Heart left ventricle (tissue), 16 donors: Measurements from ENCODE around the gene KPTN. TPM values are rescaled to one million over a fixed set of nuclear protein-coding genes. Genes with fewer than 3 reads are reported as not detected.
A peak's percentile ranks its signal among the peaks of the same experiment; 100 is the strongest.

Source experiments
- ATAC-seq, 4 donors: fragments of 200-7000 bp; cut with Tn5 transposase; one replicate each; pipeline ENCODE4 v1.9.1; 2020 to 2022; ENCODE audit warnings: moderate library complexity in 4 of 4, mild to moderate bottlenecking in 3 of 4, moderate number of reproducible peaks in 1 of 4
- DNase-seq, 5 donors: peaks; one replicate each; pipeline ENCODE4 v3.0.0-alpha.2; 2020
- H3K27ac ChIP-seq, 12 donors: fragments of 200-600 bp; sonication (generic) in 4 of 12; one replicate each; pipeline versions ENCODE4 v1.5.0 to v1.8.0; 2016 to 2022; ENCODE audit warnings: mild to moderate bottlenecking in 2 of 12
- H3K27me3 ChIP-seq, 9 donors: fragments of 200-600 bp; sonication (generic) in 2 of 9; one replicate each; pipeline versions ENCODE4 v1.5.1 to v1.8.0; 2016 to 2022; ENCODE audit warnings: mild to moderate bottlenecking in 3 of 9
- H3K36me3 ChIP-seq, 9 donors: fragments of 200-600 bp; sonication (generic) in 2 of 9; one replicate each; pipeline versions ENCODE4 v1.5.0 to v1.8.0; 2018 to 2022; ENCODE audit warnings: mild to moderate bottlenecking in 2 of 9
- H3K4me1 ChIP-seq, 12 donors: fragments of 200-600 bp; sonication (generic) in 4 of 12; one replicate each; pipeline versions ENCODE4 v1.5.0 to v1.8.0; 2016 to 2022; ENCODE audit warnings: mild to moderate bottlenecking in 3 of 12
- H3K4me3 ChIP-seq, 12 donors: fragments of 200-600 bp; sonication (generic) in 4 of 12; one replicate each; pipeline versions ENCODE4 v1.5.0 to v1.8.0; 2017 to 2022; ENCODE audit warnings: mild to moderate bottlenecking in 9 of 12, moderate library complexity in 4 of 12
- H3K9me3 ChIP-seq, 12 donors: fragments of 200-600 bp; sonication (generic) in 4 of 12; one replicate each; pipeline versions ENCODE4 v1.5.0 to v1.8.0; 2016 to 2022; ENCODE audit warnings: mild to moderate bottlenecking in 1 of 12
- POLR2A ChIP-seq, 2 donors: fragments of 450-650 bp; IDR thresholded peaks; one replicate each; pipeline ENCODE4 v1.6.1; 2017; ENCODE audit warnings: antibody characterized with exemption in 2 of 2, mild to moderate bottlenecking in 2 of 2, moderate library complexity in 2 of 2
- WGBS, 4 donors: extraction: QIAGEN DNeasy Blood & Tissue Kit in 2 of 4; methylation state at CpG; one replicate each; pipeline versions ENCODE4 v1.1.5 to v1.1.7; 2013 to 2018; 5-methylcytosine and 5-hydroxymethylcytosine counted together
- intact Hi-C, 10 donors: fragments of 100-400 bp; cut with DNase I; formaldehyde crosslinking; loops; one replicate each; pipeline versions ENCODE4 v1.11.1 to v1.14.2; 2022
- polyA plus RNA-seq, 2 donors: library from polyadenylated mRNA; stranded (reverse); fragments of 200-250 nt; gene quantifications; one replicate each; pipeline ENCODE4 v1.2.3, GENCODE V29; 2013
- total RNA-seq, 9 donors: library from RNA; depleted of rRNA in 2 of 9; stranded (reverse); fragments of >200 nt in 2 of 9; fragmentation: NEBNext Ultra II Directional in 3 of 9; extraction: Animal tissue kit (Norgen Biotek cat#: 25700) in 3 of 9; gene quantifications; one replicate each; pipeline versions ENCODE4 v1.1.0 to v1.2.4, GENCODE V29; 2016 to 2023
- TF ChIP-seq, protein P1 (sequence below), 12 donors: fragments of 200-600 bp; sonication (generic) in 4 of 12; IDR thresholded peaks; one replicate each; pipeline versions ENCODE4 v1.5.0 to v1.8.0; 2018 to 2022; ENCODE audit warnings: antibody characterized with exemption in 12 of 12, mild to moderate bottlenecking in 5 of 12
- donor health status: ischemic (EF 13 %, LVEDD 7.1; RV severe dilation, severe dysfunction).
- donor health status: healthy with polysubstance abuse.
- donor health status: DM: no; HTN: yes; CAD: no.
- donor health status: DM: no; HTN: no; CAD: no.
- donor health status: ischemic (EF 25% LVEDD 6.9; RV normal size, moderate dysfunction).
- donor health status: ischemic (EF 25% LVEDD 5.7; RV mildly dilated, moderate dysfunction).
- donor health status: healthy.
- donor health status: DM: yes; HTN: yes; CAD: no.
- donor health status: ischemic (EF 35%, LVEDD 5.7; RV mildly dilated, moderate dysfunction).
- donor health status: nonischemic (EF 11% LVEDD 7.7; RV severe dilation, severe dysfunction).
- donor health status: DM: yes; HTN: yes; CAD: no.
- donor health status: PGD.
- donor health status: ischemic (EF 29% LVEDD 5.4; RV normal size, mild dysfunction).
- donor health status: nonischemic (EF 23%, LVEDD 6.1; RV moderate dilation, normal function).

KPTN gene
- total and polyA plus RNA-seq, 11 donors: 3.2 to 15.8 (median 7.8) TPM

DNA sequence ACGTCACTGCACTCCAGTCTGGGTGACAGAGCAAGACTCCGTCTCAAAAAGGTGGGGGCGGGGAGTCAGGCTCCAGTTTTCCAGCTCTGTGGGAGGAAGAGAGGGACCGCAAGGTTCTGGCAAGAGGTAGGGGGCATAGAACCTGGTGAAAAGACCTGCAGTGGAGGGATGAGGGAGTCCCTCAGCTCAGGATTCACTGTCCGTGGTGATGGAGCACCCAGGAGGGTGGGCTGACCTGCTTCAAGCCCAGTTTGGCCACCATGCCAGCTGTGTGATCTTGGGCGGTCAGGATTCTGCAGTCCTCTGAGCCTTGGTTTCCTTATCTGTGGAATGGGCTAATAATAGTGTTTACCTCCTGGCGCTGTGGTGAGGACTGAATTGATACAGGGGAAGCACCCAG, 33.5 kb downstream of the KPTN start:
- Histone ChIP-seq H3K27me3 (peaks cover 22 to 60% (median 50%) of the 10 kb centered on the region in 9 donors), H3K4me3 (no peak overlapping the region), H3K4me1 (peaks cover 0 to 23% (median 6%) of the 10 kb centered on the region in 12 donors), H3K36me3 (no peaks in the 10 kb centered on the region), H3K27ac (no peak overlapping the region), H3K9me3 (peaks cover 0 to 5% (median 0%) of the 10 kb centered on the region in 12 donors)
- 56 to 68% (median 65%) methylated on average over 7 of the region's 7 CpGs for WGBS, 4 donors
- ATAC-seq: no peak
- intact Hi-C loops: no loop called here
- TF ChIP-seq, protein P1, sequence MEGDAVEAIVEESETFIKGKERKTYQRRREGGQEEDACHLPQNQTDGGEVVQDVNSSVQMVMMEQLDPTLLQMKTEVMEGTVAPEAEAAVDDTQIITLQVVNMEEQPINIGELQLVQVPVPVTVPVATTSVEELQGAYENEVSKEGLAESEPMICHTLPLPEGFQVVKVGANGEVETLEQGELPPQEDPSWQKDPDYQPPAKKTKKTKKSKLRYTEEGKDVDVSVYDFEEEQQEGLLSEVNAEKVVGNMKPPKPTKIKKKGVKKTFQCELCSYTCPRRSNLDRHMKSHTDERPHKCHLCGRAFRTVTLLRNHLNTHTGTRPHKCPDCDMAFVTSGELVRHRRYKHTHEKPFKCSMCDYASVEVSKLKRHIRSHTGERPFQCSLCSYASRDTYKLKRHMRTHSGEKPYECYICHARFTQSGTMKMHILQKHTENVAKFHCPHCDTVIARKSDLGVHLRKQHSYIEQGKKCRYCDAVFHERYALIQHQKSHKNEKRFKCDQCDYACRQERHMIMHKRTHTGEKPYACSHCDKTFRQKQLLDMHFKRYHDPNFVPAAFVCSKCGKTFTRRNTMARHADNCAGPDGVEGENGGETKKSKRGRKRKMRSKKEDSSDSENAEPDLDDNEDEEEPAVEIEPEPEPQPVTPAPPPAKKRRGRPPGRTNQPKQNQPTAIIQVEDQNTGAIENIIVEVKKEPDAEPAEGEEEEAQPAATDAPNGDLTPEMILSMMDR (IDR thresholded peaks at IDR 0.05): no peak
- TF ChIP-seq POLR2A (IDR thresholded peaks at IDR 0.05): no peak
- DNase-seq: peak in 1 of 5 donors; percentile 15

DNA sequence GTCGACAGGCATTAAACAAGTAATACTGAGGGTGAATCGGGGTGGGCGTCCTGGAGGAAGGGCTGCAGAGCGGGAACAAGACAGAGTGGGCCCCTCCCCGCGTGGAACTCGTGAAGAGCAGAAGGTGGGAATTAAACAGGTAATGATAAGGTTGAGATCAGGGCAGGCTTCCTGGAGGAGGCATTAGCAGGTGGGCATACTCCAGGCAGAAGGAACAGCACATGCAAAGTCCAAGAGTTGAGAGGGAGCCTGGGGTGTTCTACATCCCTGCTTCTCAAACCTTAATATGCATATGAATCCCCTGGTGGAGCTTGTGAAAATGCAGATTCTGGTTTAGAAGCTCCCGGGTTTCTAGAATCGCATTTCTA, 35.7 kb downstream of the KPTN start:
- no peak overlapping the region for H3K27ac ChIP-seq
- H3K27me3 ChIP-seq: peaks cover 36 to 79% (median 67%) of the 10 kb centered on the region in 9 donors
- no peak for ATAC-seq
- H3K36me3 ChIP-seq: no peaks in the 10 kb centered on the region
- H3K4me3 ChIP-seq: no peak overlapping the region
- peaks cover 0 to 32% (median 6%) of the 10 kb centered on the region in 12 donors for H3K4me1 ChIP-seq
- TF ChIP-seq, protein P1 (IDR thresholded peaks at IDR 0.05): no peak
- TF ChIP-seq POLR2A (IDR thresholded peaks at IDR 0.05): no peak
- 24 to 28% (median 27%) methylated on average over 9 of the region's 9 CpGs for WGBS, 4 donors
- DNase-seq: no peak
- intact Hi-C loops: no loop called here
- no peaks in the 10 kb centered on the region for H3K9me3 ChIP-seq

DNA sequence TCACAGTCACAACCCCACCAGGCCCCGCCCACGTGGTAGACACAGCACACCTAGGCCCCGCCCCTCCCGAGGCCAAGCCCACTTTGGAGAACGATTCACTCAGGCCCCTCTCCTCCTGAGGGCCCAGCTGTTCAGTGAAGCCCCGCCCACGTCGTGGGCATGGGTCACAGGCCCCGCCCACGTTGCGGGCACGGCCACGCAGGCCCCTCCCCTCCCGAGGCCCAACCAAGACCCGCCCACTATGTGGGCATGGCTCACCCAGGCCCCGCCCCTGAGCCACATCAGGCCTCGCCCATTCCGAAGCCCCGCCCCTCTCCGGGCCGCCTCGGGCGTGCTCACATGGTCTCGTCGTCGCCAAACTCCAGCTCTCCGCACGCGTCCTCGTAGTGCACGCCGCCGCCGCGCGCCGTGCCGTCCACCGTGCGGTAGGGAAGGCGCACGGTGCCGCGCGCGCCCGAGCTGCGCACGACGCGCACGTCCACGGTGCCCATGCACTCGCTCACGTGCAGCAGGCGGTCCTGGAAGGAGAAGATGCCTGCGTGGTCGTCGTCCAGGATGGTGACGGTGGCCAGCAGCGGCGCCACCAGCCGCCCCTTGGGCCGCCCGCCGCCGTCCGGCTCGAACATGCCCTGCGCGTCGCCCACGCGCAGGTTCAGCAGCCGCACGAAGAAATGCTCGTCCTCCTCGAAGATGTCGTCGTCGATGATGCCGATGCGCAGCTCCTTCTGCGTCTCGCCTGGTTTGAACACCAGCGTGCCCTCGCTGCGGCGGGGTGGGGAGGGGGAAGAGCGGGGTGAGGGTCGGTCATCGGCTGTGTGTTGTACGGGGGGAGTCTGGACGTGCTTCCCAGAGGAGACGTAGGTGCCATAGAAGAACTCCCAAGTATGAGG, 36.3 kb downstream of the KPTN start:
- H3K4me3 ChIP-seq: peak overlapping the region in 3 of 12 donors; percentile 10 to 18 (median 15)
- peaks cover 0 to 32% (median 6%) of the 10 kb centered on the region in 12 donors for H3K4me1 ChIP-seq
- H3K27ac ChIP-seq: no peak overlapping the region
- peak in 3 of 4 donors; percentile 30 to 61 (median 56) for ATAC-seq
- TF ChIP-seq POLR2A (IDR thresholded peaks at IDR 0.05): no peak
- TF ChIP-seq, protein P1 (IDR thresholded peaks at IDR 0.05): no peak
- intact Hi-C loops: no loop called here
- H3K27me3 ChIP-seq: peaks cover 41 to 83% (median 73%) of the 10 kb centered on the region in 9 donors
- WGBS, 4 donors: 4 to 5% (median 4%) methylated on average over 58 to 95 of the region's 95 CpGs
- DNase-seq: peak in 1 of 5 donors; percentile 63
- no peaks in the 10 kb centered on the region for H3K9me3 ChIP-seq
- no peaks in the 10 kb centered on the region for H3K36me3 ChIP-seq
